ENCODE data around the gene VAMP1. TPM values are rescaled to one million over a fixed set of nuclear protein-coding genes. Genes with fewer than 3 reads are reported as not detected.

VAMP1 gene
- total and polyA plus RNA-seq, 9 of the 15 experiments (the other 6 are each of a cell fraction or from before 2014, with no cell fraction given): 0.76 to 13.2 (median 4.2) TPM

DNA sequence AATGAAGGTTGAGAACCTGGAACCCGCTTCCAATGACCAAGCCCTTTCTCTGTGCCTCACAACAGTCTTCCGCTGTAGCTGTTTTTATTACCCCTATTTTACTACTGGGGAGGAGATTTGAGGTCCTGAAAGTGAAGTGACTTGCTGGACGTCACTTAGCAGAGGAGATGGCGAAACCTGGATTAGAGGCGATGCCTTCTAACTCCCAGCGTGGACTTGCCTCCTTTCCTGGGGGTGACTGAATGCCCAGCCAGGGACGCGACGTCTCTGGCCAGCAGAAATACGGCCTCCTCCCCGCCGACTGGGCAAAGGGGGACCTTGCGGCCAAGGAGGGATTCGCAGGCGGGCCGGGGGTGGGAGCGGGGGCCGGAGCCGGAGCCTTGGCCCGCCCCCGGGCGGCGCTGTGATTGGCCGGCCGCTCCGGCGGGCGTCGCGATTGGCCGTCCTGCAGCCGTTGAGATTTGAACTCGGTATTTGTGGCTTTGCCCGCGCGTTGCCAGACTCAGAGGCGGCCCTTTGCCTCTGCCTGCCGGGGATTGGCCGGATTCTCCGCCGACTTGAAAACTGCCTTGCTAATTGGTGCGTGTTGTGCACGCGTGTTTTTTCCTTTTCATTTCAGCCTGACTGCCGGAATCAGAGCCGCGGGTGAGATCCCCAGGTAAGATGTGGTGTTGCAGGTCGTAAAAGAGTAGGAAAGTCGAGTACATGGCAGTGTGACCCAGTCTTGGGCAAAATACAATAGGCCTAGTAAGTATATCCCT, 23.2 kb upstream of the VAMP1 start, which contains the start of gene NCAPD2 (continued):
- TF ChIP-seq MXD1 (CRISPR knock-in tag; IDR thresholded peaks at IDR 0.05; ENCODE audit: borderline replicate concordance, poor library complexity, severe bottlenecking): no peak
- no peak for TF ChIP-seq ZNF518B (CRISPR knock-in tag; IDR thresholded peaks at IDR 0.05)
- no peak for TF ChIP-seq PBX2 (CRISPR knock-in tag; IDR thresholded peaks at IDR 0.05; ENCODE audit: low read depth)
- TF ChIP-seq PBX2 (tag; conservative IDR thresholded peaks at IDR 0.05; ENCODE audit: low read depth): no peak
- TF ChIP-seq IRF2 (CRISPR knock-in tag; IDR thresholded peaks at IDR 0.05): no peak
- no peak for TF ChIP-seq FOXJ3 (CRISPR knock-in tag; IDR thresholded peaks at IDR 0.05)
- no peak for TF ChIP-seq RFX7 (CRISPR knock-in tag; IDR thresholded peaks at IDR 0.05)
- 0 out of 2 replicates have a peak, but pooled peaks have one; percentile 58 for TF ChIP-seq FOXP4 (CRISPR knock-in tag; IDR thresholded peaks at IDR 0.05; ENCODE audit: borderline replicate concordance)
- no peak for TF ChIP-seq POLR3A (IDR thresholded peaks at IDR 0.05; ENCODE audit: borderline replicate concordance, extremely low read depth, insufficient read depth, insufficient read length)
- peak; percentile 88 for TF ChIP-seq POLR2G (IDR thresholded peaks at IDR 0.05; ENCODE audit: low read depth, low read length)
